Right lobe of liver (tissue), 4 donors: ENCODE measurements around the gene THADA.

ENCODE experiments used
- POLR2A ChIP-seq: fragments of 450-650 bp; IDR thresholded peaks from one replicate; pipeline ENCODE4 v1.6.1; 2017; ENCODE audit warnings: antibody characterized with exemption, mild to moderate bottlenecking
- TF ChIP-seq, protein P1 (sequence below), 4 donors: fragments of 200-600 bp in 3 of 4; fragments of 450-650 bp in 1 of 4; IDR thresholded peaks; one replicate each; pipeline versions ENCODE4 v1.5.1 to v1.8.0; 2016 to 2022; ENCODE audit warnings: antibody characterized with exemption in 4 of 4, mild to moderate bottlenecking in 2 of 4
- donor health status: DM: no; HTN: no; CAD: no.
- donor health status: DM: no; HTN: no; CAD: no.
- donor health status: DM: no; HTN: yes; CAD: no.

DNA sequence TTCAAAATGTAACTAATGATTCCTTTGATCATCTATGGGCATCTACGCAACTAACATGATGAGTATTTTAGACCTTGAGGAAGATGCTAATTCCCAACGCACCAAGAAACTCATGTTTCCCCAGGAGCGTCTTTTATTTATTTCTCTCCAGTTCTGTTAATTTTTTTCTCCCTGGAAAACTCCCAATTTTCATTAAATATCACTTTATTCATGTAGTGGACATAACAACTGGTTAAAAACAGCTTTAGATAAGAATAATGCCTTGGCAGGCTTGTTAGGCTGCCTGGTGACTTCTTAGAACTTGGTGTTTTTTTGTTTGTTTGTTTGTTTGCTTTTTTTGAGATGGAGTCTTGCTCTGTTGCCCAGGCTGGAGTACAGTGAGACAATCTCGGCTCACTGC is 306.5 kb downstream of the THADA start:
- TF ChIP-seq, protein P1, sequence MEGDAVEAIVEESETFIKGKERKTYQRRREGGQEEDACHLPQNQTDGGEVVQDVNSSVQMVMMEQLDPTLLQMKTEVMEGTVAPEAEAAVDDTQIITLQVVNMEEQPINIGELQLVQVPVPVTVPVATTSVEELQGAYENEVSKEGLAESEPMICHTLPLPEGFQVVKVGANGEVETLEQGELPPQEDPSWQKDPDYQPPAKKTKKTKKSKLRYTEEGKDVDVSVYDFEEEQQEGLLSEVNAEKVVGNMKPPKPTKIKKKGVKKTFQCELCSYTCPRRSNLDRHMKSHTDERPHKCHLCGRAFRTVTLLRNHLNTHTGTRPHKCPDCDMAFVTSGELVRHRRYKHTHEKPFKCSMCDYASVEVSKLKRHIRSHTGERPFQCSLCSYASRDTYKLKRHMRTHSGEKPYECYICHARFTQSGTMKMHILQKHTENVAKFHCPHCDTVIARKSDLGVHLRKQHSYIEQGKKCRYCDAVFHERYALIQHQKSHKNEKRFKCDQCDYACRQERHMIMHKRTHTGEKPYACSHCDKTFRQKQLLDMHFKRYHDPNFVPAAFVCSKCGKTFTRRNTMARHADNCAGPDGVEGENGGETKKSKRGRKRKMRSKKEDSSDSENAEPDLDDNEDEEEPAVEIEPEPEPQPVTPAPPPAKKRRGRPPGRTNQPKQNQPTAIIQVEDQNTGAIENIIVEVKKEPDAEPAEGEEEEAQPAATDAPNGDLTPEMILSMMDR (IDR thresholded peaks at IDR 0.05), result no peak
- TF ChIP-seq POLR2A, result no peak
